HG03558 (cell line): ENCODE results near the gene IFI30.
"Not testable (repeated sequence)": the region's sequence is repeated elsewhere in the genome, so short reads cannot be mapped to it uniquely, and the experiment has no call there.

Experiments used
- ATAC-seq: cut with Tn5 transposase; IDR thresholded peaks from one replicate; pipeline ENCODE4 v1.9.1; 2021; ENCODE audit warnings: moderate number of reproducible peaks; ENCODE audit not compliant: unreplicated experiment; ENCODE audit errors: extremely low read depth

The IFI30 gene

GRCh38 chr19:18150776-18151624, 22.6 kb upstream of the IFI30 start:
- no peak for ATAC-seq

GRCh38 chr19:18152442-18152816, 21.2 kb upstream of the IFI30 start:
- ATAC-seq = peak; percentile 40

DNA sequence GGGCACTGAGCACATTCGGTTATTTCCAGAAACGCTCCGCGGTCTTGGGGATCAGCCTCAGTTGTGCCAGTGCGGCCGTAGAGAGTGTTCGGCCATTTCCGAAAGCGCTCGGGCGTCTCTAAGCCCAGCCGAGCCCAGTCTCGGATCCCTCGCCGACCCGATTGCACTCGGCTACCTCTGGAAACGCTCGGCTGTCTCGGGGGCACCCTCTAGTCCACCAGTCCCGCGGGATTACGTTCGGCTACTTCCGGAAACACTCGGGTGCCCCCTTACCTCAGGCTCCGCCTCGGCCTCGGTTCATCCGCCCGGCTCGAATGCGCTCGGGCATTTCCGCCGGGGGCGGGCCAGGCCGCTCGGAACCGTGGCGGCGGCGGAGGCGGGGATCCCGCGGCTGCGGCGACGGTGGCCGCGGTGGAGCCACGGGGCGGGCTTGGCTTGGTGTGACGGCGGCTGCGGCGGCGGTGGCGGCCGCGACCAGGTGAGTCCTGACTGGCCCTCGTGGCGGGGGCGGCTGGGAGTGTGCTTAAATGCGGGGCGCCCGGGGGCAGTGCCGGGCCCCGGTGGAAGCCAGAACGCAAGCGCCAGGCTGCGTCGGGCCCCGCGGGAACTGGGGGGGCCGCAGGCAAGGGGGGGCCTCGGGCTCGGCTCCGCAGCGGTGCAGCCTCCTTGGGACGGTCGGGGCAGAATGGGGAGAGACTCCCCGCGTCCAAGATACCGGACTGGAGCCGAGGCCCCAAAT, 20.6 kb upstream of the IFI30 start, which contains the start of gene PIK3R2:
PIK3R2 (plus strand) TSS at position 347 of the 739 bp plus-strand sequence. CDS start 2,717 bp downstream, outside the sequence.
- ATAC-seq = peak; percentile 41

DNA sequence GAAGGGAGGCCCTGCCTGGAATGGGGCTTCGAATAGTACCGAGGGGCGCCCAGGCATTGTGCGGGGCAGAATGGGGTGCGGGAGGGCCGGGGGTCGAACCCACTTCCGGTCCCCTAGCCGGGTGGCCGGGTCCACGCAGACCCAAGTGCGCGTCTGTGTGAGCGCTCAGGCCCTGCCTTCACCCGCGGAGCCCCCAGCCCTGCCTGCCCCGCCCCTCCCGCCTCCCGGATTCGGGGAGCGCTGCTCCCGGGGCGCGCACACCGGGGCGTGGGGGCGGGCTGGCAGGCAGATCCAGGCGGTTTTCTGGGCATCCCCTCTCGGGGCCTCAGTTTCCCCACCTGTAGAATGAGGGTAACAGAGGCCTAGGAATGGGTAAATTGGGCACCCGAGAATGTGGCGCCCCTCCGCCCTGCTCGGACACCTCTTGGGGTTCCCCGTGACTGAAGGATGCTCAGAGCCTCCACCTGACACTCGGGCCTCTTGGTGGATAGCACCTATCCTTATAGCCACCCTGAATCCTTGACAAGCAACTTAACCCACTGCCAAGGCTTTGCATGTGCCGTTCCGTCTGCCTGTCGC, 20.0 kb upstream of the IFI30 start:
- ATAC-seq = no peak

- ATAC-seq = no peak
These were observed 18.2 kb upstream of the IFI30 start for GRCh38 chr19:18155095-18156087.

- no peak for ATAC-seq
These were observed 17.3 kb upstream of the IFI30 start for GRCh38 chr19:18156268-18156667.

- no peak for ATAC-seq
These were observed 16.7 kb upstream of the IFI30 start for GRCh38 chr19:18156841-18157464.

DNA sequence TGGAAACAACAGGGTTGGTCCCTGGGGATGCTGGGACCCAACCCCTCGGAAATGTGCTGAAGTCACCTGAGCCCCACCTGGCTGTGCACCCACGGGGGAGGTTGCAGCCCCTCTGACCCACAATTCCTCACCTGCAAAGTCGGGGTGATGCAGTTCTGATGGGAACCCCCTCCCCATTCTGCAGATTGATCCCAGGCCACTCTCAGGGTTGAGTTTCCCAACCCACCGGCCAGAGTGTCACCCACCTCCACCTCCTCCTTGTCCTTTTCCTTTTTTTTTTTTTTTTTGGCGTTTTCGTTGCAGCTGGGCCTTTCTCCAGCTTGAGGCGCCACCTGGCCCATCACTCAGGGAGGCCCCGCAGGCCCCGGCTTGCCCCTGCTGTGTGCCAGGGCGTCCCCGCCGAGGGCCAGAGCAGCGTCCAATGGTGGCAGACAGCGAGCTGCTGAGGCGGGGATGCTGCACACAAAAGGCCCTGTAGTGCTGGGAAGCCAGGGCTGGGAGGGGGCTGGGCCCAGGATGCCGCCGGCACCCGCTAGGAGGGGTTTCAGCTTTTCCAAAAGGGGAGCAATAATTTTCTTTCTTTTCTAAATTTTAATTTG, 16.0 kb upstream of the IFI30 start:
- no peak for ATAC-seq

DNA sequence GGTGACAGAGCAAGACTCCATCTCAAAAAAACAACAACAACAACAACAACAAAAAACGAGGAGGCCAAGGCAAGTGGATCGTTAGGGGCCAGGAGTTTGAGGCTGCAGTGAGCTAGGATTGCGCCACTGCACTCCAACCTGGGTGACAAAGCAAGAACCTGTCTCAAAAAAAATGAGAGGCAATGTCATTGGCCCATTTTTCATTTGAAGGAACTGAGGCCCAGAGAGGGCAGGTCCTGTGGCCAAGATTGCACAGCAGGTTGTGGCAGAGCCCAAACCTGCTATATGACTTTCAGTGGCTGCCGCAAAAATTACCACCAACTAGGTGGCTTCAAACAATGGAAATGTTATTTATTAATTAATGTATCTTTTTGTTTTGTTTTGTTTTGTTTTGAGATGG, 15.1 kb upstream of the IFI30 start:
- no peak for ATAC-seq

DNA sequence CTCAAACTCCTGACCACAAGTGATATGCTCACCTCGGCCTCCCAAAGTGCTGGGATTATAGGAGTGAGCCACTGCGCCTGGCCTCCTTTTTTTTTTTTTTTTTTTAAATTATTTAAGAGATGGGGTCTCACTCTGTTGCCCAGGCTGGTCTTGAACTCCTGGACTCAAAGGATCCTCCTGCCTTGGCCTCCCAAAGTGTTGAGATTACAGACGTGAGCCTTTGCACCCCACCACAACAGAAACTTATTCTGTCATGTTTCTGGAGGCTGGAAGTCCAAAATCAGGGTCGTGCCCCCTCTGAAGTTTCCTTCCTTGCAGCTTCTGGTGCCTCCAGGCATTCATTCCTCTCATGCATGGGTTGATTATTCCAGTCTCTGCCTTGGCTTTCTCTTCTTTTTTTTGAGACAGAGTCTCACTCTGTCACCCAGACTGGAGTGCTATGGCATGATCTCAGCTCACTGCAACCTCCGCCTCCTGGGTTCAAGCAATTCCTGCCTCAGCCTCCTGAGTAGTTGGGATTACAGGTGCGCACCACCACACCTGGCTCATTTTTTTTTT, 14.5 kb upstream of the IFI30 start:
- not testable (repeated sequence) for ATAC-seq

DNA sequence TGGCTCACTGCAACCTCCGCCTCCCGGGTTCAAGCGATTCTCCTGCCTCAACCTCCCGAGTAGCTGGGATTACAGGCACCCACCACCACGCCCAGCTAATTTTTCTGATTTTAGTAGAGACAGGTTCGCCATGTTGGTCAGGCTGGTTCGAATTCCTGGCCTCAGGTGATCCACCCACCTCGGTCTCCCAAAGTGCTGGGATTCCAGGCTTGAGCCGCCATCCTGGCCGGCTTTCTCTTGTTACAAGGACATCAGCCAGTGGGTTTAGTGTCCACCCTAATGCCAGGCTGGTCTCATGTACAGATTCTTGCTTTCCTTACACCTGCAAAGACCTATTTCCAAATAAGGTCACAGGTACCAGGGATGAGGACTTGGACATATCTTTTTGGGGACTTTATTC, 13.8 kb upstream of the IFI30 start:
- no peak for ATAC-seq

GRCh38 chr19:18160493-18160970, 13.1 kb upstream of the IFI30 start:
- no peak for ATAC-seq

GRCh38 chr19:18160971-18161635, 12.5 kb upstream of the IFI30 start:
- no peak for ATAC-seq

DNA sequence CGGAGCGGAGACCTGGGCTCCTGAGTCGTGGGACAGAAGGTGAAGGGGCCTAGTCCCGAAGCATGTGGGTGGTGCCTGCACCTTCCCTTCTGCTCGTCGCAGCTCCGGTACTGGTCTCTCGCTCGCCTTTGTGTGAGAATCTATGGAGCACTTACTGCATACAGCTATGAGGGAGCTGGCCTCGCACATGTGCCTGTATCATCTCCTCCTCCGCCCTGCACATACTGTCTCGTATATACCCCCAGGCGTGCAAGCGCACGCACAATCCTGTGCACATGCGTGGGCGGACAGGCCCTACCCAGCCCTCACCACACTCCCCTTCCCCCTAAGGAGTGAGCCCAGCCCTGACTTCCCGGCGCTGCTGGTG, 12.0 kb upstream of the IFI30 start:
- ATAC-seq = no peak

DNA sequence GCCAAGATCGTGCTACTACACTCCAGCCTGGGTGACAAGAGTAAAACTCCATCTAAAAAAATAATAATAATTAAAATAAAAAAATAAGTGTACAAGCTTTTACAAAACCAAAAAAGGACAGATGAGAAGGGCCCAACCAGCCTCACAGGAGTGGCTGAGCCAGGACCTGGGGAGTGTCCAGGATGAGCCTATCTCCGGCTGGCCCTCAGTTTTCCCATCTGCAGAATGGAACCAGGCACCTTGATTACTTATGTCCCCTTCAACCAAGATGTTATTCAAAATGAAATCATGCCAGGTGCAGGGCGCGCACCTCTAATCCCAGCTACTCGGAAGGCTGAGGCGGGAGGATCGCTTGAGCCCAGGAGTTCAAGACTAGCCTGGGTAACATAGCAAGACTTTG, 9.5 kb upstream of the IFI30 start:
- no peak for ATAC-seq

DNA sequence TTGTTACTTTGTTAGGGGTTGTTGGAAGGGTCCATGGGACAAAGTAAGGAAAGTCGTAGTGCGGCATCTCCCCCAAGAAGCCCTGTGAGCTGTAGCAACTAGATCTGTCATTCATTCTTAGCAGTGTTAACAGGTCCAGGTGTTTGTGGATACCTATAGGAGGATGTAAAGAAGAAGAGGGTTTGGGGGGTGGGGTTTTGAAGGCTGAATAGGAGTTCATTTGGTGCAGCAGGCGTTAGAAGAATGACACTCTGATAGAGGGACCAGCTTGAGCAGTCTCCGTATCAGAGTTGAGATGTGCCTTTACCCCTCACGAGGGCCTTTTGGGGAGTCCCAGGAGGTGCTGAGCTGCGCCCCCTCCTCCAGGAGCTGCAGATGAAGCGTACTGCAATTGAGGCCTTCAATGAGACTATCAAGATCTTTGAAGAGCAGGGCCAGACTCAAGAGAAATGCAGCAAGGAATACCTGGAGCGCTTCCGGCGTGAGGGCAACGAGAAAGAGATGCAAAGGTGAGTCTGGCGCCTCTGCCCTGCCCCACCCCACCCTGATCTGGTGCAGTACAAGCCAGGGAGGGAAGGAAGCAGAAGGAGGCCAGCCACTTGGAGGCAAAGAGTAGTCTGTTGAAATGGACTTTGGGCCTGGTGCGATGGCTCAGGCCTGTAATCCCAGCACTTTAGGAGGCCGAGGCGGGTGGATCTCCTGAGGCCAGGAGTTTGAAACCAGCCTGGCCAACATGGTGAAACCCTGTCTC, 7.6 kb upstream of the IFI30 start:
- ATAC-seq = no peak

DNA sequence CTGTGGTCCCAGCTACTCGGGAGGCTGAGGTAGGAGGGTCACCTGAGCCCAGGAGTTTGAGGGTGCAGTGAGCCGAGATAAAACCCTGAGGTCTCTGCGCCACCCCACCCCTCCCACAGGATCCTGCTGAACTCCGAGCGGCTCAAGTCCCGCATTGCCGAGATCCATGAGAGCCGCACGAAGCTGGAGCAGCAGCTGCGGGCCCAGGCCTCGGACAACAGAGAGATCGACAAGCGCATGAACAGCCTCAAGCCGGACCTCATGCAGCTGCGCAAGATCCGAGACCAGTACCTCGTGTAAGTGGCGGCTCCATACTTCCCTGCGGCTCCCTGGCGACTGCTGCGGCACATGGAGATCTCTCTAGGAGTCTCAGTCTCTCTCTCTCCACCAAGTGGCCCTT, 6.6 kb upstream of the IFI30 start:
- ATAC-seq = no peak
